H1 (cell line): ENCODE measurements around the gene AAGAB. TPM values are rescaled to one million over a fixed set of nuclear protein-coding genes. Genes with fewer than 3 reads are reported as not detected.

Experiments used
- polyA plus RNA-seq, 7 experiments: library from polyadenylated mRNA; depleted of rRNA in 3 of 7; stranded (reverse) in 5 of 7; unstranded in 2 of 7; fragments of >200 nt in 5 of 7; fragments of 200-250 nt in 2 of 7; gene quantifications; 1 replicate in 5 of 7; 2 replicates in 1 of 7; 4 replicates in 1 of 7; pipeline versions ENCODE4 v1.2.1 to v1.2.3, GENCODE V29; 2011 to 2013; ENCODE audit warnings: missing spikeins in 2 of 7, mixed read lengths in 2 of 7
- total RNA-seq: library from RNA; stranded (reverse); fragmentation: NEBNext Ultra II Directional; extraction: Animal tissue kit (Norgen Biotek cat#: 25700); gene quantifications from 2 replicates; pipeline ENCODE4 v1.2.1, GENCODE V29; 2021
- TF ChIP-seq, protein P1 (sequence below): fragments of 300-600 bp; sonication (generic); IDR thresholded peaks from 2 replicates; pipeline ENCODE4 v1.7.1; 2012; ENCODE audit warnings: low read length, moderate library complexity, mild to moderate bottlenecking, inconsistent platforms; ENCODE audit not compliant: insufficient replicate concordance

The AAGAB gene
- total and polyA plus RNA-seq, 2 of the 8 experiments (the other 6 are each of a cell fraction or from before 2014, with no cell fraction given) = 20.1 to 45.9 TPM

DNA sequence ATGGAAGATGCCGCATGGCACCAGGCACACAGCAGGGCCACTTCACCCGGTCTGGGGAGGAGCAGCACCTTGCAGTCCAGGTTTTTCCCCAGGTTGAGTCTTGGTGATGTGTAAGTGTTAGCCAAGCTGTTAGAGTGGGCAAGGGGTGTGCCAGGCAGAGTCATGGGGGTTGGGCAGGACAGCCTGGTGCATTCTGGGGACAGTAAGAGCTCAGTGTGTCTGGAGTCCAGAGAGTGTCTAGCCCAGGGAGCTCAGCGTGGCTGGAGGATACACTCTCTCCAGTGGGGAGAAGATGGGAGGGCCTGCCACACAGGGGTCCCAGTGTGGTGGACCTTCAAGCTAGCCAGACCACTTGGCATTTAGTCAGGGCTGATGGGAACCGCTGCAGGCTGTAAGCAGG is 87.4 kb downstream of the AAGAB start (continued):
- TF ChIP-seq, protein P1, sequence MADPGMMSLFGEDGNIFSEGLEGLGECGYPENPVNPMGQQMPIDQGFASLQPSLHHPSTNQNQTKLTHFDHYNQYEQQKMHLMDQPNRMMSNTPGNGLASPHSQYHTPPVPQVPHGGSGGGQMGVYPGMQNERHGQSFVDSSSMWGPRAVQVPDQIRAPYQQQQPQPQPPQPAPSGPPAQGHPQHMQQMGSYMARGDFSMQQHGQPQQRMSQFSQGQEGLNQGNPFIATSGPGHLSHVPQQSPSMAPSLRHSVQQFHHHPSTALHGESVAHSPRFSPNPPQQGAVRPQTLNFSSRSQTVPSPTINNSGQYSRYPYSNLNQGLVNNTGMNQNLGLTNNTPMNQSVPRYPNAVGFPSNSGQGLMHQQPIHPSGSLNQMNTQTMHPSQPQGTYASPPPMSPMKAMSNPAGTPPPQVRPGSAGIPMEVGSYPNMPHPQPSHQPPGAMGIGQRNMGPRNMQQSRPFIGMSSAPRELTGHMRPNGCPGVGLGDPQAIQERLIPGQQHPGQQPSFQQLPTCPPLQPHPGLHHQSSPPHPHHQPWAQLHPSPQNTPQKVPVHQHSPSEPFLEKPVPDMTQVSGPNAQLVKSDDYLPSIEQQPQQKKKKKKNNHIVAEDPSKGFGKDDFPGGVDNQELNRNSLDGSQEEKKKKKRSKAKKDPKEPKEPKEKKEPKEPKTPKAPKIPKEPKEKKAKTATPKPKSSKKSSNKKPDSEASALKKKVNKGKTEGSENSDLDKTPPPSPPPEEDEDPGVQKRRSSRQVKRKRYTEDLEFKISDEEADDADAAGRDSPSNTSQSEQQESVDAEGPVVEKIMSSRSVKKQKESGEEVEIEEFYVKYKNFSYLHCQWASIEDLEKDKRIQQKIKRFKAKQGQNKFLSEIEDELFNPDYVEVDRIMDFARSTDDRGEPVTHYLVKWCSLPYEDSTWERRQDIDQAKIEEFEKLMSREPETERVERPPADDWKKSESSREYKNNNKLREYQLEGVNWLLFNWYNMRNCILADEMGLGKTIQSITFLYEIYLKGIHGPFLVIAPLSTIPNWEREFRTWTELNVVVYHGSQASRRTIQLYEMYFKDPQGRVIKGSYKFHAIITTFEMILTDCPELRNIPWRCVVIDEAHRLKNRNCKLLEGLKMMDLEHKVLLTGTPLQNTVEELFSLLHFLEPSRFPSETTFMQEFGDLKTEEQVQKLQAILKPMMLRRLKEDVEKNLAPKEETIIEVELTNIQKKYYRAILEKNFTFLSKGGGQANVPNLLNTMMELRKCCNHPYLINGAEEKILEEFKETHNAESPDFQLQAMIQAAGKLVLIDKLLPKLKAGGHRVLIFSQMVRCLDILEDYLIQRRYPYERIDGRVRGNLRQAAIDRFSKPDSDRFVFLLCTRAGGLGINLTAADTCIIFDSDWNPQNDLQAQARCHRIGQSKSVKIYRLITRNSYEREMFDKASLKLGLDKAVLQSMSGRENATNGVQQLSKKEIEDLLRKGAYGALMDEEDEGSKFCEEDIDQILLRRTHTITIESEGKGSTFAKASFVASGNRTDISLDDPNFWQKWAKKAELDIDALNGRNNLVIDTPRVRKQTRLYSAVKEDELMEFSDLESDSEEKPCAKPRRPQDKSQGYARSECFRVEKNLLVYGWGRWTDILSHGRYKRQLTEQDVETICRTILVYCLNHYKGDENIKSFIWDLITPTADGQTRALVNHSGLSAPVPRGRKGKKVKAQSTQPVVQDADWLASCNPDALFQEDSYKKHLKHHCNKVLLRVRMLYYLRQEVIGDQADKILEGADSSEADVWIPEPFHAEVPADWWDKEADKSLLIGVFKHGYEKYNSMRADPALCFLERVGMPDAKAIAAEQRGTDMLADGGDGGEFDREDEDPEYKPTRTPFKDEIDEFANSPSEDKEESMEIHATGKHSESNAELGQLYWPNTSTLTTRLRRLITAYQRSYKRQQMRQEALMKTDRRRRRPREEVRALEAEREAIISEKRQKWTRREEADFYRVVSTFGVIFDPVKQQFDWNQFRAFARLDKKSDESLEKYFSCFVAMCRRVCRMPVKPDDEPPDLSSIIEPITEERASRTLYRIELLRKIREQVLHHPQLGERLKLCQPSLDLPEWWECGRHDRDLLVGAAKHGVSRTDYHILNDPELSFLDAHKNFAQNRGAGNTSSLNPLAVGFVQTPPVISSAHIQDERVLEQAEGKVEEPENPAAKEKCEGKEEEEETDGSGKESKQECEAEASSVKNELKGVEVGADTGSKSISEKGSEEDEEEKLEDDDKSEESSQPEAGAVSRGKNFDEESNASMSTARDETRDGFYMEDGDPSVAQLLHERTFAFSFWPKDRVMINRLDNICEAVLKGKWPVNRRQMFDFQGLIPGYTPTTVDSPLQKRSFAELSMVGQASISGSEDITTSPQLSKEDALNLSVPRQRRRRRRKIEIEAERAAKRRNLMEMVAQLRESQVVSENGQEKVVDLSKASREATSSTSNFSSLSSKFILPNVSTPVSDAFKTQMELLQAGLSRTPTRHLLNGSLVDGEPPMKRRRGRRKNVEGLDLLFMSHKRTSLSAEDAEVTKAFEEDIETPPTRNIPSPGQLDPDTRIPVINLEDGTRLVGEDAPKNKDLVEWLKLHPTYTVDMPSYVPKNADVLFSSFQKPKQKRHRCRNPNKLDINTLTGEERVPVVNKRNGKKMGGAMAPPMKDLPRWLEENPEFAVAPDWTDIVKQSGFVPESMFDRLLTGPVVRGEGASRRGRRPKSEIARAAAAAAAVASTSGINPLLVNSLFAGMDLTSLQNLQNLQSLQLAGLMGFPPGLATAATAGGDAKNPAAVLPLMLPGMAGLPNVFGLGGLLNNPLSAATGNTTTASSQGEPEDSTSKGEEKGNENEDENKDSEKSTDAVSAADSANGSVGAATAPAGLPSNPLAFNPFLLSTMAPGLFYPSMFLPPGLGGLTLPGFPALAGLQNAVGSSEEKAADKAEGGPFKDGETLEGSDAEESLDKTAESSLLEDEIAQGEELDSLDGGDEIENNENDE = no peak
